Esophagus muscularis mucosa (tissue), 4 donors: ENCODE measurements around the gene B4GALT3. TPM values are rescaled to one million over a fixed set of nuclear protein-coding genes. Genes with fewer than 3 reads are reported as not detected.

ENCODE experiments used
- DNase-seq: peaks from one replicate; pipeline ENCODE4 v3.0.0-alpha.2; 2017; ENCODE audit errors: extremely low spot score
- H3K27ac ChIP-seq, 4 donors: fragments of 200-600 bp; sonication (generic); replicated peaks in 1 of 4; 1 replicate in 3 of 4; 2 replicates in 1 of 4; pipeline ENCODE4 v1.5.1; 2016 to 2019; ENCODE audit warnings: mild to moderate bottlenecking in 1 of 4
- H3K27me3 ChIP-seq, 4 donors: fragments of 200-600 bp; sonication (generic); one replicate each; pipeline versions ENCODE4 v1.5.1 to v1.6.0; 2016 to 2019
- H3K36me3 ChIP-seq, 4 donors: fragments of 200-600 bp; sonication (generic); one replicate each; pipeline ENCODE4 v1.5.1; 2016 to 2019
- H3K4me1 ChIP-seq, 4 donors: fragments of 200-600 bp; sonication (generic); one replicate each; pipeline ENCODE4 v1.5.1; 2016 to 2019
- H3K4me3 ChIP-seq, 4 donors: fragments of 200-600 bp; sonication (generic); 1 replicate in 2 of 4; 2 replicates in 2 of 4; pipeline ENCODE4 v1.5.1; 2016 to 2019; ENCODE audit warnings: mild to moderate bottlenecking in 4 of 4, moderate library complexity in 1 of 4
- H3K9me3 ChIP-seq, 4 donors: fragments of 200-600 bp; sonication (generic); 1 replicate in 3 of 4; 2 replicates in 1 of 4; pipeline ENCODE4 v1.5.1; 2016 to 2019
- EP300 ChIP-seq: sonication (generic); formaldehyde crosslinking; IDR thresholded peaks from one replicate; pipeline ENCODE4 v1.6.1; 2017; ENCODE audit warnings: antibody characterized with exemption
- POLR2A ChIP-seq: fragments of 450-650 bp; IDR thresholded peaks from one replicate; pipeline ENCODE4 v1.6.1; 2017; ENCODE audit warnings: antibody characterized with exemption, moderate library complexity, mild to moderate bottlenecking, low read depth
- POLR2AphosphoS5 ChIP-seq, 2 donors: sonication (generic); formaldehyde crosslinking; IDR thresholded peaks; one replicate each; pipeline ENCODE4 v1.6.1; 2017; ENCODE audit warnings: antibody characterized with exemption in 2 of 2
- WGBS: methylation state at CpG from one replicate; pipeline ENCODE4 v1.1.5; 2018; 5-methylcytosine and 5-hydroxymethylcytosine counted together
- intact Hi-C: fragments of 100-400 bp; cut with DNase I; formaldehyde crosslinking; loops from one replicate; pipeline ENCODE4 v1.15.1; 2023
- total RNA-seq, 4 donors: library from RNA; depleted of rRNA; stranded (reverse); fragments of >200 nt; gene quantifications; one replicate each; pipeline versions ENCODE4 v1.1.0 to v1.2.1, GENCODE V29; 2016
- TF ChIP-seq, protein P1 (sequence below), 3 experiments: fragments of 200-600 bp in 2 of 3; fragments of 450-650 bp in 1 of 3; sonication (generic) in 2 of 3; IDR thresholded peaks; one replicate each; pipeline ENCODE4 v1.5.1; 2017 to 2019; ENCODE audit warnings: antibody characterized with exemption in 3 of 3, mild to moderate bottlenecking in 2 of 3, moderate library complexity in 1 of 3

The B4GALT3 gene
- total RNA-seq, 4 donors from 2014 or later: 14.1 to 26.5 (median 21.8) TPM

DNA sequence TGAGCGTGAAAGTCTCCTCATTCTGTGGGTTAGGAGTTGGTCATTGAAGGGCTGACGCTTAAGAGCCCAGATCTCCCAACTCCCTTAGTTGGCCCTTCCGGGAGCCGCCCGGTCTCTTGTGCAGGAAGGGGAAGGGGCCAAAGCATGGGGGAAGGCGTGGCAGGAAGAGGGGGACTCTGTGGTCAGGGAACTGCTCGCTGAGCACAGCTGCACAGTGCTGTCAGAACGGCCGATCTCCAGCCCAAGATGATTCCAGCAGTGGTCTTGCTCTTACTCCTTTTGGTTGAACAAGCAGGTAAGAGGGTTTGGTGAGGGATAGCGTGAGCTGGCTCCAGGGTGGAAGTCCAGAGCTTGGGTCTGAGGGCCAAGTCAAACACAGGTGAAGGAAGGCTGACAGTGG is 37.8 kb upstream of the B4GALT3 start, which contains the start of gene FCER1G:
Gene FCER1G, plus strand, starts transcription at position 220 of the 400 bp plus-strand sequence. Its CDS starts 27 bp downstream, at position 247.
- peaks cover 47 to 53% (median 51%) of the 10 kb centered on the region in 4 donors for H3K36me3 ChIP-seq
- peak within 1 kb of the TSS; percentile 7 to 68 (median 45) for H3K27ac ChIP-seq
- DNase-seq: no peak
- intact Hi-C loops: no loop called here
- TF ChIP-seq, protein P1, sequence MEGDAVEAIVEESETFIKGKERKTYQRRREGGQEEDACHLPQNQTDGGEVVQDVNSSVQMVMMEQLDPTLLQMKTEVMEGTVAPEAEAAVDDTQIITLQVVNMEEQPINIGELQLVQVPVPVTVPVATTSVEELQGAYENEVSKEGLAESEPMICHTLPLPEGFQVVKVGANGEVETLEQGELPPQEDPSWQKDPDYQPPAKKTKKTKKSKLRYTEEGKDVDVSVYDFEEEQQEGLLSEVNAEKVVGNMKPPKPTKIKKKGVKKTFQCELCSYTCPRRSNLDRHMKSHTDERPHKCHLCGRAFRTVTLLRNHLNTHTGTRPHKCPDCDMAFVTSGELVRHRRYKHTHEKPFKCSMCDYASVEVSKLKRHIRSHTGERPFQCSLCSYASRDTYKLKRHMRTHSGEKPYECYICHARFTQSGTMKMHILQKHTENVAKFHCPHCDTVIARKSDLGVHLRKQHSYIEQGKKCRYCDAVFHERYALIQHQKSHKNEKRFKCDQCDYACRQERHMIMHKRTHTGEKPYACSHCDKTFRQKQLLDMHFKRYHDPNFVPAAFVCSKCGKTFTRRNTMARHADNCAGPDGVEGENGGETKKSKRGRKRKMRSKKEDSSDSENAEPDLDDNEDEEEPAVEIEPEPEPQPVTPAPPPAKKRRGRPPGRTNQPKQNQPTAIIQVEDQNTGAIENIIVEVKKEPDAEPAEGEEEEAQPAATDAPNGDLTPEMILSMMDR (IDR thresholded peaks at IDR 0.05): no peak
- TF ChIP-seq POLR2AphosphoS5 (IDR thresholded peaks at IDR 0.05): peak; percentile 25 to 76
- H3K27me3 ChIP-seq: no peaks in the 10 kb centered on the region
- no peaks in the 10 kb centered on the region for H3K9me3 ChIP-seq
- peaks cover 1 to 4% (median 3%) of the 10 kb centered on the region in 4 donors for H3K4me1 ChIP-seq
- 75% methylated on average over 10 of the region's 10 CpGs for WGBS
- H3K4me3 ChIP-seq: peak within 1 kb of the TSS; percentile 28 to 46 (median 33)

DNA sequence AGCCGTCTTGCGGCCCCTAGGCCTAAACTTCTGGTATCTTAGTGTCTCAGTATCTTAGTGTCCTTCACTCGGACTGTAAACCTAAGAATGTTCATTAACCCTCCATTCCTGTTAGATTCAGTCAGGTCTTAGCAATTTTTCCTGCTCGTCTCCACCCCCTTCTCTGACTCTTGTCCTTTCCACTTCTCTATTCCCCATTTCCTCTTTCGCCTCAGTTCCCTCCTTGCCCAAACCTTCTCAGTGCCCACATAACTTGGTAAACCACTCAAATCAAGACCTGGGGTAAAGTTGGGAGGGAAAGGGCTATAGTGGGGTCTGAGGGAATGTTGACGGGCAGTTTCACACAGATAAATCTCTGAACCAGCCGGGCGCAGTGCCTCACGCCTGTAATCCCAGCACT is 37.1 kb upstream of the B4GALT3 start:
- TF ChIP-seq POLR2AphosphoS5 (IDR thresholded peaks at IDR 0.05): no peak
- no peak for TF ChIP-seq EP300
- TF ChIP-seq, protein P1 (IDR thresholded peaks at IDR 0.05): no peak
- no peak for TF ChIP-seq POLR2A
- no peak for DNase-seq
- WGBS: 89% methylated on average over 9 of the region's 9 CpGs
- intact Hi-C loops: no loop called here
- peaks cover 51 to 60% (median 58%) of the 10 kb centered on the region in 4 donors for H3K36me3 ChIP-seq
- H3K9me3 ChIP-seq: no peaks in the 10 kb centered on the region
- no peaks in the 10 kb centered on the region for H3K27me3 ChIP-seq
- peak overlapping the region in 3 of 4 donors; percentile 7 to 68 (median 52) for H3K27ac ChIP-seq
- no peak overlapping the region for H3K4me3 ChIP-seq
- H3K4me1 ChIP-seq: peaks cover 8 to 11% (median 9%) of the 10 kb centered on the region in 4 donors

DNA sequence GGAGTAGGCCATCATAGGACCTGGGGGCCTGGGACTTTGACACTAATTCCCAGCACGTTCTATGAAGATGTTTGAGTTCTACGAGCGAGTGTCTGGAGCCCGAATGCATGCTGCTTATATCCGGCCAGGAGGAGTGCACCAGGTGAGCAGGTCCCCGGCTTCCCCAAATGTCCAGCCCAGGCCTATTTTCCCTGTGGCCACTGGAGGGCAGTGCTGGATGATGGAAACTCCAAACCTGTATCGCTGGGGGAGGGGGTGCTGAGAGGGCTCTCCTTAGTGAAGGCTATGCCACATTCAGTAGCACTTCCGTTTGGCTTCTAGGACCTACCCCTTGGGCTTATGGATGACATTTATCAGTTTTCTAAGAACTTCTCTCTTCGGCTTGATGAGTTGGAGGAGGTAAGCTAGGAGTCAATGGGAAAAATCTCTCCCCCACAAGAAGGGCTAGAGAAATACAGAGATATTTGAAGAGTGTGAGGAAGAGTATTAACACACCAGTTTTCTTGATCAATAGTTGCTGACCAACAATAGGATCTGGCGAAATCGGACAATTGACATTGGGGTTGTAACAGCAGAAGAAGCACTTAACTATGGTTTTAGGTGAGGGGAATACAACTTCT is 32.6 kb upstream of the B4GALT3 start:
- Histone ChIP-seq H3K9me3 (no peaks in the 10 kb centered on the region), H3K27me3 (no peaks in the 10 kb centered on the region), H3K4me1 (peaks cover 42 to 52% (median 47%) of the 10 kb centered on the region in 4 donors), H3K36me3 (peaks cover 57 to 100% (median 89%) of the 10 kb centered on the region in 4 donors), H3K27ac (peak overlapping the region; percentile 76 to 95 (median 86)), H3K4me3 (no peak overlapping the region)
- no peak for DNase-seq
- TF ChIP-seq POLR2AphosphoS5 (IDR thresholded peaks at IDR 0.05) (peak in 1 of 2 donors; percentile 54), POLR2A (no peak), EP300 (no peak)
- TF ChIP-seq, protein P1 (IDR thresholded peaks at IDR 0.05): peak; percentile 85 to 96 (median 93)
- intact Hi-C loops: no loop called here
- 47% methylated on average over 9 of the region's 11 CpGs for WGBS

DNA sequence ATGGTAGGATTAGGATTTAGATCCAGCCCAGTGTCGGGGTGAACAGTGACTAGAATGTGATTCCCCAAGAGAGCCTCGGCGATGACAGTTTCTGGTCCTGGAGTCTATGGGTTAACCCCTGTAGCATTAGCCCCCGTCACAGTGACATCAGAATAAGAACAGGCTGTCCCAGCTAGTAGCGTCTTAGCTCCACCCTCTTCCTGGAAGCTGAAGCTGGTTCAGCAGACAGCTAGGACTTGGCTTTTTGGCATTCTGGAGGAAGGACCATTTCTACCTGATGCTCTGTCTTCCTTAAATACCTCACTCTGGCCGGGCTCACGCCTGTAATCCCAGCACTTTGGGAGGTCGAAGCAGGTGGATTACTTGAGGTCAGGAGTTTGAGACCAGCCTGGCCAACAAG is 29.9 kb upstream of the B4GALT3 start:
- H3K9me3 ChIP-seq: no peaks in the 10 kb centered on the region
- TF ChIP-seq, protein P1 (IDR thresholded peaks at IDR 0.05): no peak
- TF ChIP-seq EP300 (peak; percentile 91), POLR2AphosphoS5 (IDR thresholded peaks at IDR 0.05) (peak; percentile 92 to 96), POLR2A (peak; percentile 29)
- peaks cover 63 to 74% (median 69%) of the 10 kb centered on the region in 4 donors for H3K4me1 ChIP-seq
- peaks cover 31 to 89% (median 74%) of the 10 kb centered on the region in 4 donors for H3K36me3 ChIP-seq
- H3K27ac ChIP-seq: peak overlapping the region; percentile 76 to 95 (median 86)
- H3K4me3 ChIP-seq: peak overlapping the region in 3 of 4 donors; percentile 15 to 29 (median 16)
- intact Hi-C loops: no loop called here
- DNase-seq: peak; percentile 94
- 55% methylated on average over 8 of the region's 8 CpGs for WGBS
- no peaks in the 10 kb centered on the region for H3K27me3 ChIP-seq
